ENCODE results near the gene GHRL.

- TF ChIP-seq CTCF (conservative IDR thresholded peaks at IDR 0.05; ENCODE audit: low read depth, low read length) (no peak), MAFK (IDR thresholded peaks at IDR 0.05; ENCODE audit: low read depth, low read length) (no peak), BHLHE40 (IDR thresholded peaks at IDR 0.05; ENCODE audit: low read depth, low read length) (no peak), MAZ (IDR thresholded peaks at IDR 0.05; ENCODE audit: borderline replicate concordance, low read depth, low read length) (no peak), POLR2A (IDR thresholded peaks at IDR 0.05; ENCODE audit: low read depth, low read length) (no peak), USF2 (IDR thresholded peaks at IDR 0.05; ENCODE audit: low read depth, low read length) (no peak)
These were observed 41.7 kb downstream of the GHRL start for GRCh38 chr3:10251006-10251405.

Measured in IMR-90 (cell line).